Activated CD4-positive, CD25-positive, alpha-beta regulatory T cell (primary cell): ENCODE measurements around the gene PGM2.
"Not testable (repeated sequence)": the region's sequence is repeated elsewhere in the genome, so short reads cannot be mapped to it uniquely, and the experiment has no call there.

ENCODE experiments used
- DNase-seq, 4 experiments: peaks; one replicate each; lab custom pipeline; 2025; lab: John Stamatoyannopoulos, UW

The PGM2 gene

GRCh38 chr4:37826295-37827029 lies at the start of gene PGM2:
Gene PGM2 (plus strand): TSS chr4:37826686. CDS start chr4:37826733, 47 bp downstream.
- peak; percentile 77 to 85 (median 84) for DNase-seq

GRCh38 chr4:37779896-37780295 lies 46.6 kb upstream of the PGM2 start:
- no peak for DNase-seq

- DNase-seq, result peak in 2 of 4 experiments; percentile 4 to 5
Observed at GRCh38 chr4:37780444-37781130, 45.9 kb upstream of the PGM2 start.

- no peak for DNase-seq
Observed at GRCh38 chr4:37781131-37781455, 45.4 kb upstream of the PGM2 start.

- not testable (repeated sequence) for DNase-seq
Observed at GRCh38 chr4:37786267-37786666, 40.2 kb upstream of the PGM2 start.

GRCh38 chr4:37787883-37788460 lies 38.5 kb upstream of the PGM2 start:
- DNase-seq, result not testable (repeated sequence)

- no peak for DNase-seq
Observed at GRCh38 chr4:37788819-37789218, 37.7 kb upstream of the PGM2 start.

GRCh38 chr4:37792241-37792640 lies 34.2 kb upstream of the PGM2 start:
- no peak for DNase-seq

- no peak for DNase-seq
Observed at GRCh38 chr4:37793562-37793961, 32.9 kb upstream of the PGM2 start.

- no peak for DNase-seq
Observed at GRCh38 chr4:37794056-37794455, 32.4 kb upstream of the PGM2 start.

GRCh38 chr4:37795581-37796195 lies 30.8 kb upstream of the PGM2 start:
- no peak for DNase-seq

- no peak for DNase-seq
Observed at GRCh38 chr4:37797374-37797773, 29.1 kb upstream of the PGM2 start.

GRCh38 chr4:37797923-37798322 lies 28.6 kb upstream of the PGM2 start:
- no peak for DNase-seq

- no peak for DNase-seq
Observed at GRCh38 chr4:37798616-37799015, 27.9 kb upstream of the PGM2 start.

- DNase-seq, result no peak
Observed at GRCh38 chr4:37799941-37800554, 26.4 kb upstream of the PGM2 start.

GRCh38 chr4:37802068-37802666 lies 24.3 kb upstream of the PGM2 start:
- no peak for DNase-seq

GRCh38 chr4:37803348-37803973 lies 23.0 kb upstream of the PGM2 start:
- DNase-seq, result no peak

GRCh38 chr4:37805091-37805490 lies 21.4 kb upstream of the PGM2 start:
- no peak for DNase-seq

- no peak for DNase-seq
Observed at GRCh38 chr4:37812713-37813112, 13.8 kb upstream of the PGM2 start.

GRCh38 chr4:37815591-37815990 lies 10.9 kb upstream of the PGM2 start:
- DNase-seq, result no peak

GRCh38 chr4:37816006-37816405 lies 10.5 kb upstream of the PGM2 start:
- no peak for DNase-seq

- DNase-seq, result no peak
Observed at GRCh38 chr4:37816719-37817118, 9.8 kb upstream of the PGM2 start.
